Adrenal gland (tissue), 5 donors: Measurements from ENCODE around the gene CACNA1H.

Experiments
- POLR2A ChIP-seq, 2 donors: fragments of 450-650 bp; IDR thresholded peaks; one replicate each; pipeline ENCODE4 v1.6.1; 2017; ENCODE audit warnings: antibody characterized with exemption in 2 of 2, mild to moderate bottlenecking in 2 of 2, moderate library complexity in 1 of 2
- TF ChIP-seq, protein P1 (sequence below), 6 experiments: fragments of 450-650 bp in 4 of 6; fragments of 200-600 bp in 2 of 6; sonication (generic) in 1 of 6; IDR thresholded peaks; 1 replicate in 5 of 6; 2 replicates in 1 of 6; pipeline versions ENCODE4 v1.5.1 to v1.8.0; 2016 to 2021; ENCODE audit warnings: antibody characterized with exemption in 6 of 6, mild to moderate bottlenecking in 2 of 6, moderate library complexity in 1 of 6
- donor health status: DM: no; HTN: no; CAD: no.

DNA sequence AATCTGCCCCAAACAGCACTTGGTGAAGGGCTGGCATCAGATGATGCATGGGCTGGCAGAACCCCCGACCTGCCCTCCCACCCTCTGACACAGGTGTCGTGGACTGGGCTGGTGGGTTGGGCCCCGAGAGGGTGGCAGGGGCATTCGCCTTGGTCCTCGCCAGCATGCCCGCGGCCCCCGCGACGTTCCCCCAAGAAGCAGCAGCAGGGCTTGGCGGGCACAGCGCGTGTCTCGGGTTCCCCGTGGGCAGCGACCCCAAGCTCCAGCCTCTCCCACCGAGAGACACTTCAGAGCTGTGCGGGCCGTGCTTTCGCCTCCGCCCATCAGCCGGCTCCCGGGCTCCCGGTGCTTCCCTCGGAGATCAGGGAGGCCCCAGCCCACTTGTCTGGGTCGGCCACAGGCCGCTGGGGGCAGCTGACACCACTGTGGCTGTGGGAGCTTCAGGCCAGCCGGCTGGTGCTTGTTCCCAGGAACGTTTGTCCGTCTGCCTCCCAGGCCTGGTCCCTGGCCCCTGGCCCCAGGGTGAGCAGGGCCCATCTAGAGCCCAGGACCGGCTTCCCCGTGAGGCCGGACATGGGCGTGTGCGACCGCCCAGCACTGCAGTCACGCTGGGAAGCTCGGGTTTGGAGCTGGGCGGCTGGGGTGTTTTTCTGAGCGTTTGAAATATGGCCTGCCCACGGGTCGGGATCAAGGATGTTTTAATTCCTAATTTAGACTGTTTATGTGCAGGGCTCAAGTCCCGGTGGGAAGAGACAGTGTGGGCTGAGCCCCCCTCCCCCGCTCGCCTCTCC is 16.6 kb downstream of the CACNA1H start:
- TF ChIP-seq, protein P1, sequence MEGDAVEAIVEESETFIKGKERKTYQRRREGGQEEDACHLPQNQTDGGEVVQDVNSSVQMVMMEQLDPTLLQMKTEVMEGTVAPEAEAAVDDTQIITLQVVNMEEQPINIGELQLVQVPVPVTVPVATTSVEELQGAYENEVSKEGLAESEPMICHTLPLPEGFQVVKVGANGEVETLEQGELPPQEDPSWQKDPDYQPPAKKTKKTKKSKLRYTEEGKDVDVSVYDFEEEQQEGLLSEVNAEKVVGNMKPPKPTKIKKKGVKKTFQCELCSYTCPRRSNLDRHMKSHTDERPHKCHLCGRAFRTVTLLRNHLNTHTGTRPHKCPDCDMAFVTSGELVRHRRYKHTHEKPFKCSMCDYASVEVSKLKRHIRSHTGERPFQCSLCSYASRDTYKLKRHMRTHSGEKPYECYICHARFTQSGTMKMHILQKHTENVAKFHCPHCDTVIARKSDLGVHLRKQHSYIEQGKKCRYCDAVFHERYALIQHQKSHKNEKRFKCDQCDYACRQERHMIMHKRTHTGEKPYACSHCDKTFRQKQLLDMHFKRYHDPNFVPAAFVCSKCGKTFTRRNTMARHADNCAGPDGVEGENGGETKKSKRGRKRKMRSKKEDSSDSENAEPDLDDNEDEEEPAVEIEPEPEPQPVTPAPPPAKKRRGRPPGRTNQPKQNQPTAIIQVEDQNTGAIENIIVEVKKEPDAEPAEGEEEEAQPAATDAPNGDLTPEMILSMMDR (IDR thresholded peaks at IDR 0.05): no peak
- TF ChIP-seq POLR2A (IDR thresholded peaks at IDR 0.05): no peak
